Upper lobe of left lung (tissue), 4 donors: ENCODE measurements around the gene RALGAPB.

ENCODE experiments used
- CTCF ChIP-seq, 6 experiments: fragments of 450-650 bp in 4 of 6; fragments of 200-600 bp in 2 of 6; sonication (generic) in 2 of 6; IDR thresholded peaks; one replicate each; pipeline ENCODE4 v1.5.1; 2016 to 2019; ENCODE audit warnings: antibody characterized with exemption in 6 of 6
- EP300 ChIP-seq, 4 donors: sonication (generic); formaldehyde crosslinking; IDR thresholded peaks; one replicate each; pipeline ENCODE4 v1.5.1; 2017; ENCODE audit warnings: antibody characterized with exemption in 4 of 4, control low read depth in 2 of 4
- POLR2A ChIP-seq, 4 donors: fragments of 450-650 bp; IDR thresholded peaks; one replicate each; pipeline ENCODE4 v1.5.1; 2016 to 2017; ENCODE audit warnings: antibody characterized with exemption in 4 of 4, mild to moderate bottlenecking in 2 of 4
- POLR2AphosphoS5 ChIP-seq, 2 donors: sonication (generic); formaldehyde crosslinking; IDR thresholded peaks; one replicate each; pipeline ENCODE4 v1.5.1; 2017; ENCODE audit warnings: antibody characterized with exemption in 2 of 2

- no peak for TF ChIP-seq POLR2A (IDR thresholded peaks at IDR 0.05)
- no peak for TF ChIP-seq CTCF (IDR thresholded peaks at IDR 0.05)
- TF ChIP-seq POLR2AphosphoS5 (IDR thresholded peaks at IDR 0.05) = no peak
- no peak for TF ChIP-seq EP300 (IDR thresholded peaks at IDR 0.05)
Observed at GRCh38 chr20:38608188-38608587, 135.5 kb downstream of the RALGAPB start.
